DND-41 (cell line): ENCODE data around the gene ADK.

Source experiments
- EZH2 ChIP-seq: IDR thresholded peaks from 3 replicates; pipeline ENCODE4 v1.6.1; 2012; ENCODE audit warnings: borderline replicate concordance, low read depth, mild to moderate bottlenecking, moderate library complexity, low read length, inconsistent platforms; ENCODE audit not compliant: severe bottlenecking
- TF ChIP-seq, protein P1 (sequence below): IDR thresholded peaks from 2 replicates; pipeline ENCODE4 v1.5.1; 2012; ENCODE audit warnings: borderline replicate concordance, low read length, moderate library complexity, mild to moderate bottlenecking; ENCODE audit not compliant: poor library complexity, severe bottlenecking; ENCODE audit errors: extremely low read depth

DNA sequence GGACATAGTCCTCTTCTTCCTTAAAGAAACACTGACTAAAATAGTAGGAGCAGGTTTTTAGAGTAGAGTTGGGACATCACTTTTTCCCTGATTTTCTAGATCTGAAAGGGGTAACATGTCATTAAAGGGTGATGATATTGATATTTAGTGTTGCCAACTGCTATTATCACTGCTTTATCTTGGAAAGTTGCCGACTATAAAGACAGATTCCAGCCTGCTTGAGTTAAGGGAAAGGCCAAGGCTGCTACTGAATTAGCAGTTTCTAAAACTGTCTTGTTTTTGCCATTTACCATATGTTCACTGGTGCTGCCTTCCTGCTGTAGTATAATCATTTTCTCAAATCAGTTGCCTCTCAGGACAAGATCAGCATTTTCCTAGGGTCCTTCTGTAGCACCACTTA is 30.1 kb upstream of the ADK start:
- TF ChIP-seq, protein P1, sequence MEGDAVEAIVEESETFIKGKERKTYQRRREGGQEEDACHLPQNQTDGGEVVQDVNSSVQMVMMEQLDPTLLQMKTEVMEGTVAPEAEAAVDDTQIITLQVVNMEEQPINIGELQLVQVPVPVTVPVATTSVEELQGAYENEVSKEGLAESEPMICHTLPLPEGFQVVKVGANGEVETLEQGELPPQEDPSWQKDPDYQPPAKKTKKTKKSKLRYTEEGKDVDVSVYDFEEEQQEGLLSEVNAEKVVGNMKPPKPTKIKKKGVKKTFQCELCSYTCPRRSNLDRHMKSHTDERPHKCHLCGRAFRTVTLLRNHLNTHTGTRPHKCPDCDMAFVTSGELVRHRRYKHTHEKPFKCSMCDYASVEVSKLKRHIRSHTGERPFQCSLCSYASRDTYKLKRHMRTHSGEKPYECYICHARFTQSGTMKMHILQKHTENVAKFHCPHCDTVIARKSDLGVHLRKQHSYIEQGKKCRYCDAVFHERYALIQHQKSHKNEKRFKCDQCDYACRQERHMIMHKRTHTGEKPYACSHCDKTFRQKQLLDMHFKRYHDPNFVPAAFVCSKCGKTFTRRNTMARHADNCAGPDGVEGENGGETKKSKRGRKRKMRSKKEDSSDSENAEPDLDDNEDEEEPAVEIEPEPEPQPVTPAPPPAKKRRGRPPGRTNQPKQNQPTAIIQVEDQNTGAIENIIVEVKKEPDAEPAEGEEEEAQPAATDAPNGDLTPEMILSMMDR, result no peak
- TF ChIP-seq EZH2, result no peak
